ENCODE data around the gene LIPJ. TPM values are rescaled to one million over a fixed set of nuclear protein-coding genes. Genes with fewer than 3 reads are reported as not detected.

LIPJ gene
- total and polyA plus RNA-seq, 7 donors: 0.16 to 1.2 (median 0.36) TPM; not detected in 4

DNA sequence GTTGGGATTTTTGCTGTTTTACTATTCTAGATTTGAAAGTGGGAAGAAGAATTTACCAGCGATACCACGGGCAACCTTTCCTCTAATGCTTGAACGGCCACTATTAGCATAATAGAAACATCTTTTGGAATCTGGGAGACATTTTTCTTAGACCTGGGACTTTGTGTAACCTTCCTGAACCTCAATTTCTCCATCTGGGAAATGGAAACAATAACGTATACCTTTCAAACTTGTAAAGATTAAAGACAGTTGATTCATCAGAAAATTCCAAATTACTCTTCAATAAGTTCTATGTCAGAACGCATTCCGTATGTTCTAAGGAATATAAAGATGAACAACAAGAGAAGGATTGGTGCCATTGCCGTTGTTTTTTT is 3.0 kb upstream of the LIPJ start:
- H3K9me3 ChIP-seq: no peaks in the 10 kb centered on the region
- H3K36me3 ChIP-seq: no peaks in the 10 kb centered on the region
- peaks cover 0 to 7% (median 5%) of the 10 kb centered on the region in 4 donors for H3K4me1 ChIP-seq
- no peak for DNase-seq
- intact Hi-C loops (cut with DNase I): no loop called here
- H3K27me3 ChIP-seq: no peaks in the 10 kb centered on the region
- TF ChIP-seq POLR2A (IDR thresholded peaks at IDR 0.05) (no peak), EP300 (IDR thresholded peaks at IDR 0.05) (no peak), POLR2AphosphoS5 (IDR thresholded peaks at IDR 0.05) (no peak)
- TF ChIP-seq, protein P1, sequence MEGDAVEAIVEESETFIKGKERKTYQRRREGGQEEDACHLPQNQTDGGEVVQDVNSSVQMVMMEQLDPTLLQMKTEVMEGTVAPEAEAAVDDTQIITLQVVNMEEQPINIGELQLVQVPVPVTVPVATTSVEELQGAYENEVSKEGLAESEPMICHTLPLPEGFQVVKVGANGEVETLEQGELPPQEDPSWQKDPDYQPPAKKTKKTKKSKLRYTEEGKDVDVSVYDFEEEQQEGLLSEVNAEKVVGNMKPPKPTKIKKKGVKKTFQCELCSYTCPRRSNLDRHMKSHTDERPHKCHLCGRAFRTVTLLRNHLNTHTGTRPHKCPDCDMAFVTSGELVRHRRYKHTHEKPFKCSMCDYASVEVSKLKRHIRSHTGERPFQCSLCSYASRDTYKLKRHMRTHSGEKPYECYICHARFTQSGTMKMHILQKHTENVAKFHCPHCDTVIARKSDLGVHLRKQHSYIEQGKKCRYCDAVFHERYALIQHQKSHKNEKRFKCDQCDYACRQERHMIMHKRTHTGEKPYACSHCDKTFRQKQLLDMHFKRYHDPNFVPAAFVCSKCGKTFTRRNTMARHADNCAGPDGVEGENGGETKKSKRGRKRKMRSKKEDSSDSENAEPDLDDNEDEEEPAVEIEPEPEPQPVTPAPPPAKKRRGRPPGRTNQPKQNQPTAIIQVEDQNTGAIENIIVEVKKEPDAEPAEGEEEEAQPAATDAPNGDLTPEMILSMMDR (IDR thresholded peaks at IDR 0.05): no peak
- peak overlapping the region; percentile 55 to 73 (median 68) for H3K4me3 ChIP-seq
- 56 to 58% methylated on average over 7 of the region's 7 CpGs for WGBS, 2 donors
- H3K27ac ChIP-seq: peak overlapping the region; percentile 90 to 95 (median 94)

GRCh38 chr10:88592381-88592780 is 5.8 kb downstream of the LIPJ start:
- TF ChIP-seq, protein P1 (IDR thresholded peaks at IDR 0.05): no peak
- no peak for DNase-seq
- Histone ChIP-seq H3K27me3 (no peaks in the 10 kb centered on the region), H3K4me1 (no peaks in the 10 kb centered on the region), H3K27ac (no peak overlapping the region), H3K4me3 (no peak overlapping the region), H3K36me3 (no peaks in the 10 kb centered on the region), H3K9me3 (no peaks in the 10 kb centered on the region)
- intact Hi-C loops (cut with DNase I): no loop called here
- WGBS, 2 donors: 41 to 80% methylated on average over 1 of the region's 1 CpG

GRCh38 chr10:88592906-88593305 is 6.3 kb downstream of the LIPJ start:
- intact Hi-C loops (cut with DNase I): no loop called here

DNA sequence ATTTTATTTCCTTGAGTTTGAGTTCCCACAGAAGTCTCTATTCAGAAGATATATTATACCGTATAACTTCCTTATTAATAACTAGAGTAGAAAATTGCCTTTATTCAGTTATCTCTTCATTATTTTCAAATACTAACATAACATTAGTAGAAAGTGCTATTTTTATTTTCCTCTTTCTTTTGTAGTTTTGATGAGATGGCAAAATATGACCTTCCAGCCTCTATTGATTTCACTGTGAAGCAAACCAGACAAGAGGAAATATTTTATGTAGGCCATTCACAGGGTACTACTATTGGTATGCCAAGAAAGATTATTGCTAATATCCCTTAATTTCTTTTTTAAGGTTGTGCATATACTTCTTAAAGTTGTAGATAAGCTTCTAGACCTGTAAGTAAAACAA is 7.9 kb downstream of the LIPJ start:
- H3K27me3 ChIP-seq: no peaks in the 10 kb centered on the region
- WGBS, 2 donors: 94 to 97% methylated on average over 1 of the region's 1 CpG
- no peaks in the 10 kb centered on the region for H3K36me3 ChIP-seq
- H3K9me3 ChIP-seq: no peaks in the 10 kb centered on the region
- H3K27ac ChIP-seq: no peak overlapping the region
- intact Hi-C loops (cut with DNase I): no loop called here
- DNase-seq: no peak
- no peak overlapping the region for H3K4me3 ChIP-seq
- no peaks in the 10 kb centered on the region for H3K4me1 ChIP-seq
- TF ChIP-seq POLR2A (IDR thresholded peaks at IDR 0.05) (no peak), EP300 (IDR thresholded peaks at IDR 0.05) (no peak), POLR2AphosphoS5 (IDR thresholded peaks at IDR 0.05) (no peak)
- TF ChIP-seq, protein P1 (IDR thresholded peaks at IDR 0.05): no peak

More at GRCh38 chr10:88592906-88593305, 6.3 kb downstream of the LIPJ start:
- H3K4me3 ChIP-seq: no peak overlapping the region
- no peaks in the 10 kb centered on the region for H3K9me3 ChIP-seq
- TF ChIP-seq EP300 (IDR thresholded peaks at IDR 0.05): no peak
- no peak for TF ChIP-seq POLR2A (IDR thresholded peaks at IDR 0.05)
- no peak for TF ChIP-seq POLR2AphosphoS5 (IDR thresholded peaks at IDR 0.05)
- TF ChIP-seq, protein P1 (IDR thresholded peaks at IDR 0.05): no peak
- H3K27me3 ChIP-seq: no peaks in the 10 kb centered on the region
- no peak for DNase-seq
- WGBS, 2 donors: 77 to 90% methylated on average over 2 of the region's 2 CpGs
- H3K36me3 ChIP-seq: no peaks in the 10 kb centered on the region
- H3K27ac ChIP-seq: no peak overlapping the region
- H3K4me1 ChIP-seq: no peaks in the 10 kb centered on the region

DNA sequence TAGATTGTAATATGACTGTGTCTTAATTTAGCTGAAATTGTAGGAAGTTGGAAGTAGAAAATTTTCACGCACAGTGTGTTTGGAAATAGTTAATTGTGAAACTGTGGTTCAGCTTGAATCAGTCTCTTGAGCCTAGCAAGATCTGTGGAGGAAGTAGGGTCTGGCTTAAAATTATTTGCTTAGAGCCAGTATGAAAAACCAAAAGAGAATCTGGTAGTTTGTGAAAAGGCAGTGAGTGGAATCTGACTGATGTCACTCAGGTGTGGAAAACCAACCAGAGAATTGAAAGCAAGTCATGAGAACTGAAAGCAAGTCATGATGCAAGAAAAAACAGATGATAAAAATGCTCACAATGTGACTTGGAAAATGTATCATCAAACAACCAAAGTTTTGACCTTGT is 11.5 kb downstream of the LIPJ start:
- Histone ChIP-seq H3K9me3 (no peaks in the 10 kb centered on the region), H3K36me3 (no peaks in the 10 kb centered on the region), H3K4me3 (no peak overlapping the region), H3K27me3 (no peaks in the 10 kb centered on the region), H3K4me1 (no peaks in the 10 kb centered on the region), H3K27ac (no peak overlapping the region)
- 65 to 87% methylated on average over 1 of the region's 1 CpG for WGBS, 2 donors
- DNase-seq: no peak
- intact Hi-C loops (cut with DNase I): no loop called here
- no peak for TF ChIP-seq POLR2AphosphoS5 (IDR thresholded peaks at IDR 0.05)
- no peak for TF ChIP-seq POLR2A (IDR thresholded peaks at IDR 0.05)
- TF ChIP-seq, protein P1 (IDR thresholded peaks at IDR 0.05): no peak
- no peak for TF ChIP-seq EP300 (IDR thresholded peaks at IDR 0.05)

Data from sigmoid colon (tissue), 7 donors.